SJCRH30 (cell line): ENCODE data around the gene TMEM198. TPM values are rescaled to one million over a fixed set of nuclear protein-coding genes. Genes with fewer than 3 reads are reported as not detected.

Experiments used
- DNase-seq, 2 experiments: peaks; one replicate each; pipeline ENCODE4 v3.0.0-alpha.2; 2015 to 2020
- H3K27ac ChIP-seq: fragments of 250-450 bp; sonication (Bioruptor Pico); 2 replicates; pipeline ENCODE4 v1.5.1; 2020; ENCODE audit warnings: mild to moderate bottlenecking, moderate library complexity
- H3K27me3 ChIP-seq: fragments of 250-450 bp; sonication (Bioruptor Pico); 2 replicates; pipeline ENCODE4 v1.5.1; 2020; ENCODE audit warnings: mild to moderate bottlenecking, moderate library complexity
- H3K36me3 ChIP-seq: fragments of 250-450 bp; sonication (Bioruptor Pico); 2 replicates; pipeline ENCODE4 v1.5.1; 2020; ENCODE audit warnings: mild to moderate bottlenecking, moderate library complexity
- H3K4me1 ChIP-seq: fragments of 250-450 bp; sonication (Bioruptor Pico); 2 replicates; pipeline ENCODE4 v1.5.1; 2020; ENCODE audit warnings: mild to moderate bottlenecking, moderate library complexity
- H3K4me3 ChIP-seq: fragments of 250-450 bp; sonication (Bioruptor Pico); 2 replicates; pipeline ENCODE4 v1.5.1; 2020; ENCODE audit warnings: mild to moderate bottlenecking, moderate library complexity
- H3K9me3 ChIP-seq: fragments of 250-450 bp; sonication (Bioruptor Pico); replicated peaks from 2 replicates; pipeline ENCODE4 v1.5.1; 2020; ENCODE audit warnings: mild to moderate bottlenecking, moderate library complexity
- total RNA-seq: library from RNA; depleted of rRNA; stranded (reverse); fragments of >200 nt; shearing (Covaris generic); gene quantifications from 2 replicates; pipeline ENCODE4 v1.2.3, GENCODE V29; 2014

The TMEM198 gene
- total RNA-seq, 1 experiment from 2014 or later = 8.1 TPM

DNA sequence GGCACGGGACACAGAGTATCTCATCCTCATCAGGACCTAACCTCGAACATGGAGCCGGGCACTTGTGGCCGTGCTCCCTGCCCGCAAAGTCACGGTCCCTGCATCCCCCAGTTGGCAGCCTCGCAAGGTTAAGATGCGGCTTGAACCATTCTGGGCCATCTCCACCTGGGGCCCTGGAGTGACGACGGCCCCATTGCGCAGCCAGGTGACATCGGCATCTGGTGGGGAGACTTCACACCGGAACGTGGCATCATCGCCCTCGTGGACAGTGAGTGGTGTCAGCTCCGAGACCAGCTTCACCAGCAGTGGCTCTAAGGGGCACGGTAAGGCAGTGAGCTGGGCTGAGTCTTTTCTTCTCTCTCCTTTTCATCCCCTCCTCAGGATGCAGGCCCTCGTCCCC lies 12.6 kb downstream of the TMEM198 start:
- no peaks in the 10 kb centered on the region for H3K36me3 ChIP-seq
- no peak overlapping the region for H3K4me3 ChIP-seq
- DNase-seq = no peak
- no peaks in the 10 kb centered on the region for H3K9me3 ChIP-seq
- no peak overlapping the region for H3K27ac ChIP-seq
- no peaks in the 10 kb centered on the region for H3K27me3 ChIP-seq
- H3K4me1 ChIP-seq = peaks cover 19% of the 10 kb centered on the region

DNA sequence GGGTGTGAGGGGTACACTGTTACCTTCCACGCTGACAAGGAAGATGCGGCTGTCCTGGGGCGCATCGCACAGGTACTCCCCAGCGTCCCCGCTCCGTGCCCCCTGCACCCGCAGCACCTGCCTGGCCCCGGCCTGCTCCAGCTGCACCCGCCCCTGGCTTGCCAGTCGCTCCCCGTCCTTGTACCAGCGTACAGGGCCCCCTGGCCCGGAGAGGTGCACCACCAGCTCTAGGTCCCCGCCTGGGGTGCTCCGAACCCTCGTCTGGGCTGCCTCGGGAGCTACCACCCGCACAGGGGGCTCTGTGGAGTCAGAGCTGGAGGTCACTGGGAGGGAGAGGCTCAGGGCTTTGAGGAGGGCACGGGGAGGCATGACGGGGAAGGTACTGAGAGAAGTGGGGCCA lies 13.5 kb downstream of the TMEM198 start:
- no peak overlapping the region for H3K4me3 ChIP-seq
- no peaks in the 10 kb centered on the region for H3K27me3 ChIP-seq
- H3K4me1 ChIP-seq = peaks cover 24% of the 10 kb centered on the region

DNA sequence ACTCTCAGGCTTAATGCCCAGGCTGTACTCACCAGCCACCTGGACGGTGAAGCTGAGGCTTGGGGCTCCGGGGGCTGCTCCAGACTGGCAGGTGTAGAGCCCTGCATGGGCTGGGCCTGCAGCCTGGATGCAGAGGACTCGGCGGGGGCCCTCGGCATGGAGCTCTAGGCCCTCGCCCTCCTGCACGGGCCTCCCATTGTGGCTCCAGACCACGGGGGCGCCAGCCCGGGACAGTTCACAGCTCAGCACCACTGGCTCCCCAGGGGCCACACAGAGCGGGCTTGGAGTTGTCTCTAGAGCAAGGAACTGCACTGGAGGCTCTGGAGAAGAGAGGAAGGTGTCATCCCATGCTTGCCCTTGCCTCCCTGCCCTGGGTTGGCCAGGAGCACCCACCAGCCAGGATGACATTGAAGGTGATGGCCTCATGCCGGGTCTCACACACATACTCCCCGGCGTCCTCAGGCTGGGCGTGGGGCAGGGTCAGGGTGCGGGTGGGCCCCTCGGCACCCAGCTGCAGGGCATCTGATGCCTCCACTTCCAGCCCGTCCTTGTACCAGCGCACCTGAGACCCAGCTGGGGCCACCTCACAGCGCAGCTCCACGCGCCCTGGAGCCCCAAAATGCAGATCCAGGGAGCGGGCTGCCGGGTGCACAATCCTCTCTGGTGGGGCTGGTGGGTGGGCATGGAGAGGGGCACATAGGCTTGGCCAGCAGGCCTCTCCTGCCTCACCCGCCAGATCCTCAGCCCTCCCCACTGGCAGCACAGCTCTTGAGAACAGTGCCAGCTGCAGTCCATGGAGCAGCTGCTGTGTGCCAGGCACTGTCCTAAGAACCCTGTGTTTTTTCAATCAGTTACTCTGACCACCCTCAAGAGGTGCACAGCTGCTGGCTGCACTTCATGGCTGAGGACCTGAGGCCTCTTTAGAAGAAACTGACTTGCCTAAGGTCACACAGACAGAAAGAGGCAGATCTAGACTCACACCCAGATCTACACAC lies 14.3 kb downstream of the TMEM198 start:
- H3K36me3 ChIP-seq = no peaks in the 10 kb centered on the region
- no peak for DNase-seq
- H3K9me3 ChIP-seq = no peaks in the 10 kb centered on the region
- no peaks in the 10 kb centered on the region for H3K27me3 ChIP-seq
- peaks cover 31% of the 10 kb centered on the region for H3K4me1 ChIP-seq
- no peak overlapping the region for H3K27ac ChIP-seq
- H3K4me3 ChIP-seq = no peak overlapping the region

More for the DNA sequence above, 13.5 kb downstream of the TMEM198 start:
- Histone ChIP-seq H3K27ac (no peak overlapping the region), H3K36me3 (no peaks in the 10 kb centered on the region), H3K9me3 (no peaks in the 10 kb centered on the region)
- DNase-seq = no peak

DNA sequence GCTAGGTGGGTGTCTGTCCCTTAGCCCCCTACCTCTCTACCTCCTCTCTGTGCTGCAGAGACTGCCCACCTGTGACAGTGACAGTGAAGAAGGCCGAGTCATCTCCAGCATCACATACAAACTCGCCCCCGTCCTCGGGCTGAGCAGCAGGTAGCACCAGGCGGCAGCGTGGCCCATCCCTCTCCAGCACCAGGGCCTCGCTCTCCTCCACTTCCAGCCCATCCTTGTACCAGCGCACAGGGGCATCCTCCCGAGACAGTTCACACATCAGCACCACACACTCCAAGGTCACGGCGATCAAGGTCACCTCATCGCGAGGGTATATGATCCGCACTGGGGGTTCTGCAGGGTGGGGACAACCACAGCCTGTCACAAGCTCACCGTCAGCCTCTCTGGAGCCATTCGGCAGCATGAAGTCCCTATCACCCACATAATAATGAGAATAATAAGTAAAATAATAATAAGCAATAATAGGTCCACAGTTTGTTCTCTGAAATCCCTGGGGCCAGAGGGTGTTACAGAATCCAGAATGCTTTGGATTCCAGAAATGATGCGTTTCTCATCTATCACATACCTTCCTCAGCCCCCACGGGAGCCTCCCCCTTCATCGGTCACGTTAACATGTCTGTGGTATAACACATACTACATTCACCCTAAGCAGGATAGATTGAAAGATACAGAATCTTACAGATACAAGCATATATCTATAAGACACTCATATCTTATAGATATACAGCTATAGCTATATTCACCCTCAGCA lies 15.5 kb downstream of the TMEM198 start:
- Histone ChIP-seq H3K36me3 (no peaks in the 10 kb centered on the region), H3K4me3 (no peak overlapping the region), H3K9me3 (no peaks in the 10 kb centered on the region), H3K4me1 (peaks cover 38% of the 10 kb centered on the region), H3K27ac (no peak overlapping the region), H3K27me3 (no peaks in the 10 kb centered on the region)
- no peak for DNase-seq

DNA sequence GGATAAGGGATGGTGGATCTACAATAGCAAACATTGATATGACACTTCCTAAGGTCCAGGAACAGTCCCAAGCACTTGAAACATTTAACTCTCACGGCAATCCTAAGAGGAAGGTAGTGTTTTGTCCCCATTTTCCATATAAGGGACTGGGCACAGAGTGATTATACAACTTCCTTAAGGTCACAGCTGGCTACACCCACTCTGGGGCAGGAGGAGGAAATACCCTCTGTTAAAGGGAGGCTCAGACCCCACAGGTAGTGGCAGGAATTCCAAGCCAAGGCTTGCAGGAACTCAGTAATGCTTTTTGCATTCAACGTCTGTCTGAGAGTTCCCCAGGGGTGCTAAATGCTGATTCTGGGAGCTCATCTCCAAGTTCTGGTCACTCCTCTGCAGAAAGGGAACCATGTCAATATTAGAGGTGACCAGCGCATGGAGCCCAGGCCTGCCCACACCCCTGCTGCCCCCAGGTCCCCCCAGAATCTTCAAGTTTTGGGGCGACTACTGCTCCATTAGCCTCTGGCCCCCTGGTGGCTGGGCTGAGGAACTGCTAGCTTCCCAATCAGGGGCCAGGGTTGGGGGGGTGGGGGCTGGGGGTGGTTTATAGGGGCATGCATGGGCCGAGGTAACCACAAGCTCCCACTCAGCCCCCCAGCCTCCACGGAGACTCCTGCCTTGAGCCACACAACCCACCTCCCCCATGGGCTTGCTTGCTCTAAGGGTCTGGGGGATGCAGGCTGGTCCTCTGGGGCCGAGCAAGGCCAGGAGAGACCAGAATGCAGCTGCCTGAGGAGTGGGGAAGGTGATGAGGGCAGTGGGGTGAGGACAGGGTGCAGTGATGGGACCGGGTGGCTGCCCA lies 16.4 kb downstream of the TMEM198 start:
- H3K27me3 ChIP-seq = no peaks in the 10 kb centered on the region
- no peak overlapping the region for H3K4me3 ChIP-seq
- H3K4me1 ChIP-seq = peaks cover 38% of the 10 kb centered on the region
- peak in 1 of 2 experiments; percentile 43 for DNase-seq
- peak overlapping the region; percentile 85 for H3K27ac ChIP-seq
- H3K9me3 ChIP-seq = no peaks in the 10 kb centered on the region
- H3K36me3 ChIP-seq = no peaks in the 10 kb centered on the region

DNA sequence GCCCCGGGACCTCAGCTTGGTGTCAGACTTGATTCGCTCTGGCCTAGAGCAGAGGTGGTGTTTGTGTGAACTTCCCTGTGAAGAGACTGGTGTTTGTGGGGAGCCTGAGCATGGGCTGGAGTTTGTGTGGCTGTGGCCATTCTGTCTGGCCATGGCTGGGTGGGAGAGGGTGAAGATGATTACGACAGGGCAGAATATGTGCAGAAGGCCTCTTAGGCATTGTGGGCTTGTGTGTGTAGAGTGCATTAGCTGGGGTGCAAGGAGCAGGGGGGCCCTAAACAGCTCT lies 17.0 kb downstream of the TMEM198 start:
- Histone ChIP-seq H3K9me3 (no peaks in the 10 kb centered on the region), H3K27ac (peak overlapping the region; percentile 85), H3K27me3 (no peaks in the 10 kb centered on the region), H3K36me3 (no peaks in the 10 kb centered on the region), H3K4me1 (peaks cover 38% of the 10 kb centered on the region), H3K4me3 (no peak overlapping the region)
- DNase-seq = no peak

DNA sequence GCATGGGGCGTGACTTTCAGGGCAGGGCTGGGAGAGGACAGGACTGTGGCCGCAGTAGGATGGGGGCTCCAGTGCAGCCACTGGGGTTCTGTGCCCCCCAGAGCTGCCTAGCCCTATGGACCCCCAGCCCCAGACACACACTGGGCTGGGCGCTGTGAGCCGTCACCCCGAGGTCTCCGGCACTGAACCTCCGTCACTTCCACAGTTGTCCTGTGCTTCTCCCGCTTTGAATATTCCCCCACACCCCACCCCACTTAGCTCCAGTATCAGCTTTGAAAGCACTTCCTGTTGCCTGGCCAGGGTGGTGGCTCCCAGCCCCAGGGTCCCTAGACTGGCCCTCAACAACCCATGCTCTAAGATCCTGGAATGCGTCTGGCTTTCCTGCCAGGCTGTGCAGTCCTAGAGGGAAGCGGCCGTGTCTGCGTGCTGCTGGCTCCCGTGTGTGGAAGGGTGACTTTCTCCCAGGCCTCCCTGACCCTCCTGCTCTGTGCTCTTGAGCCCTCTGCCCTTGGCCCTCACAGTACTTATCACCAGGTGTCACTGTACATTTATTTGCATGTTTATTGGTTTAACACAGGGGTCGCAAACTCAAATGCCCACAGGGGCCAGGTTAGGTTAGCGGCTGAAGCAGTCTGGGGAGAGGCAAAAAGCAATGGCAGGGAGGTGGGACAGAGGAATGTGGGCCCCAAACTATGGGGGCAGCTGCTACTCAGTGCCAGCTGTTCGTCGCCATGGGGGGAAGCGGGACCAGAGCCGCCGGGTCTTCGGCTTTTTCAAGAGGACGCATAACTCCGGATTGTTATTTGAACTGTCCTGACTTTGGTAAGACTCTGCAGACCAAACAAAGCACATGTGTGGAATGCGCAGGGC lies 17.6 kb downstream of the TMEM198 start:
- Histone ChIP-seq H3K4me3 (0 out of 2 replicates have a peak overlapping the region, but pooled peaks have one; percentile 1), H3K27me3 (no peaks in the 10 kb centered on the region), H3K27ac (peak overlapping the region; percentile 85), H3K9me3 (no peaks in the 10 kb centered on the region), H3K36me3 (no peaks in the 10 kb centered on the region), H3K4me1 (peaks cover 38% of the 10 kb centered on the region)
- DNase-seq = peak; percentile 84 to 86

DNA sequence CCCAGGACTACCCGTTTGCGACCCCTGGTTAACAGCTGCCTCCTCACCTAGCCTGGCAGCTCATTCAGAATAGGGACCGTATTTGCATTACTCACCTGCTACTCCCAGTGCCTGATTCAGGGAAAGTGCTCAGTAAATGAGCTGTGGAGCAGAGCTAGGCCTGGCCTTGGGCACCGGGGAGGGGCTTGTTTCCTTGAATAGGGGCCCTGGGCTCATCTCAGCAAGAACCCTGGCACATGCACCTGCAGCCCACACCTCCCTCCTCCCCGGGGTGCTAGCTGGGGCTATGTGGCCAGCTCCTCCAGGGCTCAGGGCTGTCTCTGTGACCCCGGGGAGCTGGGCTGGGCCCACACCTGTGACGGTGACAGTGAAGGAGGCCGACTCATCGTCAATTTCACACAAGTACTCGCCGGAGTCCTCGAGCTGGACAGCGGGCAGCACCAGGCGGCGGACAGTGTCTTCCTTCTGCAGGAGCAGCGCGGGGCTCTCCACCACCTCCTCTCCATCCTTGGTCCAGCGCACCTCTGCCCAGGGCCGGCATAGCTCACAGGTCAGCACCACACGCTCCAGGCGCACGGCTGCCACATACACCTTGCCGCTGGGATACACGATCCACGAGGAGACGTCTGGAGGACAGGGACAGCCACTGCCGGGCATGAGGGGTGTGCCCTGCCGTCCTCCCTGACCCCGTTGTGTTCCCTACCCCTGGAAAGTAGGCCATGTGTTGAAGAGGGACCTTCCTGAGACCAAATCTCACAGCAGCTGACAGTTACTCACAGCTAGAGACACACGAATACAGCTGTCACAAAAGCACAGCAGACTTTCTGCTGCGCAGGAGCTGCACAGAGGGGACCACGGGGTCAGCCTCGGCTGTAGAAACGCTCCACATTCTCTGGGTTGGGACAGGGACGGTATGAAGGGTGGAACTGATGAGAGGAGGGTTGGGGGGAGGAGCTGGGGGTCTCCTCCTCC lies 18.5 kb downstream of the TMEM198 start:
- no peaks in the 10 kb centered on the region for H3K9me3 ChIP-seq
- H3K27me3 ChIP-seq = no peaks in the 10 kb centered on the region
- peaks cover 38% of the 10 kb centered on the region for H3K4me1 ChIP-seq
- H3K36me3 ChIP-seq = no peaks in the 10 kb centered on the region
- H3K4me3 ChIP-seq = no peak overlapping the region
- peak in 1 of 2 experiments; percentile 45 for DNase-seq
- peak overlapping the region; percentile 85 for H3K27ac ChIP-seq

DNA sequence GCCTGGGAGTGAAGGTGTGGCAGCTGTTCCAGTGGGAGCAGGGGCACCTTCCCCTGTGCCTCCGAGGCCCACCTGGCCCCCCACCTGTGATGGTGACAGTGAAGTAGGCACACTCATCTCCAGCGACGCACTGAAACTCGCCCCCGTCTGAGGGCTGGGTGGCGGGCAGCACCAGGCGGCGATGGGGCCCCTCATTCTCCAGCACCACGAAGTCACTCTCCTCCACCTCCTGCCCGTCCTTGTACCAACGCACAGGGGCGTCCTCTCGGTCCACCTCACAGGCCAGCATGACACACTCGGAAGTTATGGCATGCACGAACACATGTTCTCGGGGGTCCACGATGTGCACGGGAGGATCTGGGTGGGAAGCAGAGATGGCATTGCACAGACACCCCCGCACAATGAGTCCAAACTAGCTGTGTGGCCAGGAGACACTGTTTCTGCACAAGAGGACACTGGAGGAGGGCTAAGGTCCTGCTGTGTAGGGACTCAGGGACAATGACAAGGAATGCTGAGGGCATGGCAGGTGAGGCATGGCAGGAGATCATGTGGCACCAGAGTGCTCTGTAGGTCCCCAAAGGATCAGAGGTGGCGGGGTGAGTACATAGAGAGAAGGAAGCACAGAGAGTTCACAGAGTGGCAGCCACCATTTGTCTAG lies 19.6 kb downstream of the TMEM198 start:
- peaks cover 2% of the 10 kb centered on the region; the same call in 1 of the 2 replicates for H3K36me3 ChIP-seq
- no peaks in the 10 kb centered on the region for H3K9me3 ChIP-seq
- H3K27me3 ChIP-seq = no peaks in the 10 kb centered on the region
- H3K4me1 ChIP-seq = peaks cover 38% of the 10 kb centered on the region
- DNase-seq = no peak
- H3K4me3 ChIP-seq = no peak overlapping the region
- H3K27ac ChIP-seq = no peak overlapping the region

DNA sequence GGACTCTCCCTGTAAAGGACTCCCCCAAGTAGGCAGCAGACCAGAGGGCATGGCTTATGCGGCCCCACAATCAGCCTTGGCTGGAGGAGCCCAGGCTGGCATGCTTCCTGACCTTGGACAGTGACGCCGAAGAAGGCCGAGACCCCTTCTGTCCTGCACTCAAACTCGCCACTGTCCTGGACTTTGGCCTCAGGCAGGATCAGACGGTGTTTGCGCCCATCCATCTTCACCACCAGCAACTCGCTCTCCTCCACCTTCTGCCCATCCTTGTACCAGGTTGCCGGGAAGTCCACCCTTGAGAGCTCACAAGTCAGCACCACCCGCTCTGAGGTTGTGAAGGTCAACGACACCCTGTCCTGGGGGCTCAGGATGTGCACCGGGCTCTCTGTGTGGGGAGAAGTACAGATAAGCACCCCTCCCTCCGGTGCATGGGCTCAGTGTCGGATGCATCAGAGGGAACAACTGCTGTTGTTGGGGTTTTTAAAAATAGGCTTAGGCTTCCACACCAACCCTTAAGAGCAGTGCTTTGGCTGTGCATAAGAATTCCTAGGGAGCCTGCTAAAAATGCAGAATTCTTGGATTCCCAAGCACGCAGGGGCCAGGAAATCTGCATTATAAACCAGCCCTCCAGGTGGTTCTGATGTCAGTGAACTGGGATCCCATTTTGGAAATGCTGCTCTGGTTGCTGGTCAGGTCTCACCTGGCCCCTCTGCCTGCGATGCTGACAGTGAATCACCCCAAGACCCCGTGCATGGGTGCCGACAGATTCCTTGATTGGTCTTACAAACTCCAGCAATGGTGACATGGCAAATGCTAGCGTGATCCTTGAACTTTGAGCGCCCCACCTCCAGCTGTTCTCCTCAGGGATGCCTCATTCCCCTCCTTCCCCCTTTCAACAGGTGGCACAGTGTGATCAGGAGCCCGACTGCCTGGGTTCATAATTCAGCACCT lies 21.6 kb downstream of the TMEM198 start:
- peaks cover 10% of the 10 kb centered on the region for H3K36me3 ChIP-seq
- H3K4me3 ChIP-seq = no peak overlapping the region
- DNase-seq = no peak
- H3K9me3 ChIP-seq = no peaks in the 10 kb centered on the region
- H3K27me3 ChIP-seq = no peaks in the 10 kb centered on the region
- no peak overlapping the region for H3K27ac ChIP-seq
- H3K4me1 ChIP-seq = peaks cover 40% of the 10 kb centered on the region

DNA sequence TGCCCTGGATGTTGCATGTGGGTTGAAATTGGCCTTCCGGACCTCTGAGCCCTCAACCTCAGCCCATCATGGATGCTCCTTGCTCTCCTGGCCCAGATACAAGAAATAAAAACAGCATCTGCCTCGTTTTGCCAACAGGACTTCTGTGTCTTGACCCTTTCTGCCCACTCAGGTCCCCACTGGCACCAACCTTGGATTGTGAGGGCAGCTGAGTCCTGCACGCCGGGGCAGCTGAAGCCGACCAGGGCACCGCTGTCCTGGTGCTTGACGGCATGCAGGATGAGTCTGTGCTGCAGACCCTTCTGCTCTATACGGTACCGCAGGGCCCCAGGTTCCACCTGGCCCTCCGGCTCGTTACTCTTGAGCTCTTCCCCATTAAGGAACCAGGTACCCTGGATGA lies 22.8 kb downstream of the TMEM198 start:
- no peaks in the 10 kb centered on the region for H3K27me3 ChIP-seq
- DNase-seq = no peak
- H3K27ac ChIP-seq = no peak overlapping the region
- H3K4me3 ChIP-seq = no peak overlapping the region
- H3K4me1 ChIP-seq = peaks cover 28% of the 10 kb centered on the region
- peaks cover 10% of the 10 kb centered on the region for H3K36me3 ChIP-seq
- H3K9me3 ChIP-seq = no peaks in the 10 kb centered on the region

DNA sequence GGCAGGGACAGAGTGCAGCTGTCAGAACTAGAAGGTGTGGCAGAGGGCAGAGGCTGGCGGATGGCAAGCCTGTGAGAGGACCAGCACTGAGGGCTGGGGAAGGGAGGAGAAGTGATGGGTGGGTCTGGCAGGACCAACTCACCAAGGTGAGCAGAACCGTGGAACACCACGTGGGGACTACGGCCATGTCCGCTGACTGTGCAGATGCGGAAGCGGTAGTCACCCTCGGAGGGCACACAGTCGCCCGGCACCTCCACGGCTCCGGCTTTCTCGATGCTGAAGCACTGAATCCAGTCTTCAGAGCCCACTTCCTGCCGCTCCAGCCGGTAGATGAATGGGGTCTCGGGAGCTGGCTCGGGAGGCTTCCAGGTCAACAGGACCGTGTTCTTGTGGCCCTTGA lies 23.3 kb downstream of the TMEM198 start:
- Histone ChIP-seq H3K36me3 (peaks cover 10% of the 10 kb centered on the region), H3K4me3 (no peak overlapping the region), H3K27ac (no peak overlapping the region), H3K4me1 (peaks cover 28% of the 10 kb centered on the region), H3K9me3 (no peaks in the 10 kb centered on the region), H3K27me3 (no peaks in the 10 kb centered on the region)
- no peak for DNase-seq
